Mesangial cell (primary cell): ENCODE data around the gene AMD1. TPM values are rescaled to one million over a fixed set of nuclear protein-coding genes. Genes with fewer than 3 reads are reported as not detected.

Source experiments
- total RNA-seq: library from RNA; depleted of rRNA; stranded (reverse); fragments of >200 nt; gene quantifications from 2 replicates; pipeline ENCODE4 v1.2.3, GENCODE V29; 2015

Gene AMD1
- 20.5 and 51.8 TPM in 2 replicates for total RNA-seq

DNA sequence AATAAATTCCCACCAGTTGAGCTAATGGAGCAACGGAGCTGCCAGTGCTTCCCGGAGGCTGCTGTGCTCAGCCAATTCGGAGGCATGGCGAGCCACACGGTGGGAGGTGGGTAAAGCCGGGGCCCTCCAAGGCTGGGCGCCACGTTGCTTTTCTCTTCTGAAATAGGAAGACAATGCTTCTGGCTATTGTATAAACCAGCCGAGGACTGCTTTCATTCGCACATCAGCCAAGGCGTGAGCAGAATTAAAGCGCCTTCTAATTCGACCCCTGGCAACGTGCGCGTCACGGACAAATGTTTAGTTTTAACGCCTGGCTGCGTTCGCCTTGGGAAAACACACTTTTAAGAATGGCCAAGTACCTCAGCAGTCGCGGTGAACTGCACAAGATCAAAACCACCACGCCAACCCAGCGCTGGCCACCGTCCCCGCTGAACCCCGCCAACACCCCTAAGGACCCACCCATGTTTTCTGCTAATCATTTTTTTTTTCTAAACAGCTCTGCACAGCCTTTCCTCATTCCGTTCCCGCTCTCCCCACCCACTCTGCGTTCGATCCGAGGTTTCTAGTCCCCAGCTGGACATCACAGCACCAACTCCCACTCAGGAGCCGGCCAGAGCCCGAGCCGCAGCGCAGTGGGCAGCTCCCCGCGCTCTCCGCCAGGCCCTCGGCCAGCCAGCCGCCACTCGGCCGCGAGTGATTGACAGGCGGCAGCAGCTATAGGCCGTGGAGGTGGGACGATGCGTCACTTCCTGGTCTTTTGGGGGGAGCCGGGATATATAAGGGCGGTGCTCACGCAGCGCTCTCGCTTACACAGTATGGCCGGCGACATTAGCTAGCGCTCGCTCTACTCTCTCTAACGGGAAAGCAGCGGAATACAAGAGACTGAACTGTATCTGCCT is at the start of gene AMD1:
AMD1 (plus strand) TSS at position 805 of the 899 bp plus-strand sequence. CDS start 321 bp downstream, outside the sequence.

Other genes starting within 250 kb of the AMD1 start
- 8.1 and 9.9 TPM in 2 replicates for gene CDK19, start 59.3 kb upstream of the AMD1 start, total RNA-seq
- 22.7 and 31.3 TPM in 2 replicates for gene GTF3C6, start 83.9 kb downstream of the AMD1 start, total RNA-seq
- gene RPF2, start 107.3 kb downstream of the AMD1 start, total RNA-seq = 13.6 and 22.3 TPM in 2 replicates
- gene SLC16A10, start 212.7 kb downstream of the AMD1 start, total RNA-seq = 1.9 and 2.8 TPM in 2 replicates